ENCODE results near the gene VPS35. TPM values are rescaled to one million over a fixed set of nuclear protein-coding genes. Genes with fewer than 3 reads are reported as not detected.

The VPS35 gene
- total and polyA plus RNA-seq, 2 of the 13 experiments (the other 11 are each of a cell fraction or from before 2014, with no cell fraction given): 30.7 to 136 TPM

DNA sequence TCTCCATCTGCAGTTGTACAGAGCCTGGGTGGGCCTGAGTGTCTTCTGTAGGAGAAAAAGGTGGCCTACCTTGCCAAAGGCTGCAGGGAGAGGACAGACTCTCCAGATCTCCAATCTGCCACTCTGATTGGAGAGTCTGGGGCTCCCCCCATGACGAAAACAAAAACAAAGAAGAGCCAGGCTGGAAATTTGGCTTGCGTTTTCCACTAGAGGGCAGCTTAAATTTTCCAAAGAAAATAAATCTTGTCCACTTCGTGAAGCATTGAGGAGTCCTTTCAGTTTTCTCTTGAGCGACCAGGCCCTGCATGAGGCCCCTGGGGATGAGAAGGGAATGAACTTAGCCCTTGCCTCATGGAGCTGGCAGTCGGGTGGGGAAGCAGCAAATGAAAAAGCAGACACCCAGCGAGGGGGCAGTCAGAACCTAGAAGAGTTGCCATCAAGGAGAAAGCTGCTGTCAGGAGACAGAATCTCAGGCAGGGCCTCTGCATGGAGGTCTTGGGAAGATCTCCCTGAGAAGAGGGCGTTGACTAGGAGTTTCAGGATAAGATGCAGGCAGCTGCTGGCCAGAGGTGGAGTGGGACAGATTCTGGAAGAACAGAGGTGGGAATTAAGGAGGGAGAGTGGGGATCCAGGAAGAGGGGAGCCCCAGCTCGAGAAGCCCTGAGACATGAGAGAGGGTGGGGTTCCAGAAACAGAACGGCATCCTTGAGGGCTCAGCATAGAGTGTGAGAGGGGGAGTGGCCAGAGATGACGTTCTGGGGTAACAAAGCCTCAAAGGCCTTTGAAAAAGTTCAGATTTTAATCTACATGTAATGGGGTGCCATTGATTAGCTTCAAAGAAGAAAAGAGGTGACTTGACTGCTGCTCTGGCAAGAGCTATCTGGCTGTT is 59.4 kb downstream of the VPS35 start (continued):
- TF ChIP-seq, protein P1, sequence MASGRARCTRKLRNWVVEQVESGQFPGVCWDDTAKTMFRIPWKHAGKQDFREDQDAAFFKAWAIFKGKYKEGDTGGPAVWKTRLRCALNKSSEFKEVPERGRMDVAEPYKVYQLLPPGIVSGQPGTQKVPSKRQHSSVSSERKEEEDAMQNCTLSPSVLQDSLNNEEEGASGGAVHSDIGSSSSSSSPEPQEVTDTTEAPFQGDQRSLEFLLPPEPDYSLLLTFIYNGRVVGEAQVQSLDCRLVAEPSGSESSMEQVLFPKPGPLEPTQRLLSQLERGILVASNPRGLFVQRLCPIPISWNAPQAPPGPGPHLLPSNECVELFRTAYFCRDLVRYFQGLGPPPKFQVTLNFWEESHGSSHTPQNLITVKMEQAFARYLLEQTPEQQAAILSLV (CRISPR knock-in tag; IDR thresholded peaks at IDR 0.05; ENCODE audit: borderline replicate concordance): peak; percentile 9; the same call in 1 of the 2 replicates
- no peak for TF ChIP-seq CBX2 (IDR thresholded peaks at IDR 0.05; ENCODE audit: low read depth, low read length)
- no peak for TF ChIP-seq CBX2 (CRISPR knock-in tag; IDR thresholded peaks at IDR 0.05; ENCODE audit: low read depth)
- TF ChIP-seq, protein P2, sequence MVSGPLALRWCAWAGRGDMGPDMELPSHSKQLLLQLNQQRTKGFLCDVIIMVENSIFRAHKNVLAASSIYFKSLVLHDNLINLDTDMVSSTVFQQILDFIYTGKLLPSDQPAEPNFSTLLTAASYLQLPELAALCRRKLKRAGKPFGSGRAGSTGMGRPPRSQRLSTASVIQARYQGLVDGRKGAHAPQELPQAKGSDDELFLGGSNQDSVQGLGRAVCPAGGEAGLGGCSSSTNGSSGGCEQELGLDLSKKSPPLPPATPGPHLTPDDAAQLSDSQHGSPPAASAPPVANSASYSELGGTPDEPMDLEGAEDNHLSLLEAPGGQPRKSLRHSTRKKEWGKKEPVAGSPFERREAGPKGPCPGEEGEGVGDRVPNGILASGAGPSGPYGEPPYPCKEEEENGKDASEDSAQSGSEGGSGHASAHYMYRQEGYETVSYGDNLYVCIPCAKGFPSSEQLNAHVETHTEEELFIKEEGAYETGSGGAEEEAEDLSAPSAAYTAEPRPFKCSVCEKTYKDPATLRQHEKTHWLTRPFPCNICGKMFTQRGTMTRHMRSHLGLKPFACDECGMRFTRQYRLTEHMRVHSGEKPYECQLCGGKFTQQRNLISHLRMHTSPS (CRISPR knock-in tag; IDR thresholded peaks at IDR 0.05; ENCODE audit: low read depth): no peak
- no peak for TF ChIP-seq ZNF235 (CRISPR knock-in tag; IDR thresholded peaks at IDR 0.05; ENCODE audit: borderline replicate concordance)
- TF ChIP-seq, protein P3, sequence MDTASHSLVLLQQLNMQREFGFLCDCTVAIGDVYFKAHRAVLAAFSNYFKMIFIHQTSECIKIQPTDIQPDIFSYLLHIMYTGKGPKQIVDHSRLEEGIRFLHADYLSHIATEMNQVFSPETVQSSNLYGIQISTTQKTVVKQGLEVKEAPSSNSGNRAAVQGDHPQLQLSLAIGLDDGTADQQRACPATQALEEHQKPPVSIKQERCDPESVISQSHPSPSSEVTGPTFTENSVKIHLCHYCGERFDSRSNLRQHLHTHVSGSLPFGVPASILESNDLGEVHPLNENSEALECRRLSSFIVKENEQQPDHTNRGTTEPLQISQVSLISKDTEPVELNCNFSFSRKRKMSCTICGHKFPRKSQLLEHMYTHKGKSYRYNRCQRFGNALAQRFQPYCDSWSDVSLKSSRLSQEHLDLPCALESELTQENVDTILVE (CRISPR knock-in tag; IDR thresholded peaks at IDR 0.05): no peak; the same call in 1 of the 2 replicates
- no peak for TF ChIP-seq SIX4 (CRISPR knock-in tag; IDR thresholded peaks at IDR 0.05)
- TF ChIP-seq, protein P4, sequence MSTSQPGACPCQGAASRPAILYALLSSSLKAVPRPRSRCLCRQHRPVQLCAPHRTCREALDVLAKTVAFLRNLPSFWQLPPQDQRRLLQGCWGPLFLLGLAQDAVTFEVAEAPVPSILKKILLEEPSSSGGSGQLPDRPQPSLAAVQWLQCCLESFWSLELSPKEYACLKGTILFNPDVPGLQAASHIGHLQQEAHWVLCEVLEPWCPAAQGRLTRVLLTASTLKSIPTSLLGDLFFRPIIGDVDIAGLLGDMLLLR (CRISPR knock-in tag; IDR thresholded peaks at IDR 0.05): no peak
- TF ChIP-seq RBFOX2 (IDR thresholded peaks at IDR 0.05; ENCODE audit: low read depth, low read length): no peak
- TF ChIP-seq, protein P5, sequence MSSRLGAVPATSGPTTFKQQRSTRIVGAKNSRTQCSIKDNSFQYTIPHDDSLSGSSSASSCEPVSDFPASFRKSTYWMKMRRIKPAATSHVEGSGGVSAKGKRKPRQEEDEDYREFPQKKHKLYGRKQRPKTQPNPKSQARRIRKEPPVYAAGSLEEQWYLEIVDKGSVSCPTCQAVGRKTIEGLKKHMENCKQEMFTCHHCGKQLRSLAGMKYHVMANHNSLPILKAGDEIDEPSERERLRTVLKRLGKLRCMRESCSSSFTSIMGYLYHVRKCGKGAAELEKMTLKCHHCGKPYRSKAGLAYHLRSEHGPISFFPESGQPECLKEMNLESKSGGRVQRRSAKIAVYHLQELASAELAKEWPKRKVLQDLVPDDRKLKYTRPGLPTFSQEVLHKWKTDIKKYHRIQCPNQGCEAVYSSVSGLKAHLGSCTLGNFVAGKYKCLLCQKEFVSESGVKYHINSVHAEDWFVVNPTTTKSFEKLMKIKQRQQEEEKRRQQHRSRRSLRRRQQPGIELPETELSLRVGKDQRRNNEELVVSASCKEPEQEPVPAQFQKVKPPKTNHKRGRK (CRISPR knock-in tag; IDR thresholded peaks at IDR 0.05): no peak
- TF ChIP-seq, protein P6, sequence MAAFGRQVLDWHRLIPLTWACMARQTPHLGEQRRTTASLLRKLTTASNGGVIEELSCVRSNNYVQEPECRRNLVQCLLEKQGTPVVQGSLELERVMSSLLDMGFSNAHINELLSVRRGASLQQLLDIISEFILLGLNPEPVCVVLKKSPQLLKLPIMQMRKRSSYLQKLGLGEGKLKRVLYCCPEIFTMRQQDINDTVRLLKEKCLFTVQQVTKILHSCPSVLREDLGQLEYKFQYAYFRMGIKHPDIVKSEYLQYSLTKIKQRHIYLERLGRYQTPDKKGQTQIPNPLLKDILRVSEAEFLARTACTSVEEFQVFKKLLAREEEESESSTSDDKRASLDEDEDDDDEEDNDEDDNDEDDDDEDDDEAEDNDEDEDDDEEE (CRISPR knock-in tag; IDR thresholded peaks at IDR 0.05): no peak
- no peak for TF ChIP-seq RCOR2 (CRISPR knock-in tag; IDR thresholded peaks at IDR 0.05)
- no peak for TF ChIP-seq SKI (IDR thresholded peaks at IDR 0.05; ENCODE audit: partially characterized antibody)
- no peak for TF ChIP-seq ZBTB21 (CRISPR knock-in tag; IDR thresholded peaks at IDR 0.05)
- no peak for TF ChIP-seq SALL1 (CRISPR knock-in tag; IDR thresholded peaks at IDR 0.05)
- no peak for TF ChIP-seq ZNF326 (CRISPR knock-in tag; IDR thresholded peaks at IDR 0.05; ENCODE audit: borderline replicate concordance)
- TF ChIP-seq, protein P7, sequence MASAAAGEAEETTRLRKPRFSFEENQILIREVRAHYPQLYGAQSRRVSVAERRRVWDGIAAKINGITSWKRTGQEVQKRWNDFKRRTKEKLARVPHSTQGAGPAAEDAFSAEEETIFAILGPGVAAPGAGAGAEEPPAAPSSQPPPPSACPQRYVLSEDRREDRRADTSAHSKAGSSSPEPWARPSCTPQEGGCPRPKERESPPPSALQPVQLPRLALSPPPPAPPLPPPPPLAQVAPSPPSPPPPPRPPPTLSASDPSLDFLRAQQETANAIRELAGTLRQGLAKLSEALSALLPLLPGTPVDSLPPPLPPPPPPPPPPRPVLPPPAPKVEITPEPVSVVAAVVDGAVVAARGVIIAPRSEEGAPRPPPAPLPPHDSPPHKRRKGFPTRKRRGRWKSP (CRISPR knock-in tag; IDR thresholded peaks at IDR 0.05): no peak
- no peak for TF ChIP-seq ZMAT3 (CRISPR knock-in tag; conservative IDR thresholded peaks at IDR 0.05)
- TF ChIP-seq GZF1 (CRISPR knock-in tag; IDR thresholded peaks at IDR 0.05): no peak
- no peak for TF ChIP-seq ZSCAN12 (CRISPR knock-in tag; IDR thresholded peaks at IDR 0.05)
- no peak for TF ChIP-seq ZNF274 (CRISPR knock-in tag; IDR thresholded peaks at IDR 0.05)
- no peak for TF ChIP-seq RELA (CRISPR knock-in tag; IDR thresholded peaks at IDR 0.05)
